Smooth muscle cell (in vitro differentiated cells): ENCODE data around the gene RRAGB. TPM values are rescaled to one million over a fixed set of nuclear protein-coding genes. Genes with fewer than 3 reads are reported as not detected.
"Not testable (repeated sequence)": the region's sequence is repeated elsewhere in the genome, so short reads cannot be mapped to it uniquely, and the experiment has no call there.

ENCODE experiments used
- DNase-seq: peaks from one replicate; lab custom pipeline; 2025; ENCODE audit not compliant: unreplicated experiment; lab: John Stamatoyannopoulos, UW
- H2AFZ ChIP-seq: fragments of 200-600 bp; sonication (generic); 2 replicates; pipeline ENCODE4 v1.6.0; 2016; ENCODE audit warnings: antibody characterized with exemption, low read depth, mild to moderate bottlenecking
- H3F3A ChIP-seq: fragments of 200-600 bp; sonication (generic); 2 replicates; pipeline ENCODE4 v1.6.0; 2017; ENCODE audit warnings: antibody characterized with exemption, low read depth
- H3K27ac ChIP-seq: fragments of 200-600 bp; sonication (generic); 2 replicates; pipeline ENCODE4 v1.5.1; 2016; ENCODE audit warnings: low read depth, mild to moderate bottlenecking
- H3K27me3 ChIP-seq: fragments of 200-600 bp; sonication (generic); 2 replicates; pipeline ENCODE4 v1.6.1; 2016; ENCODE audit warnings: low read depth, mild to moderate bottlenecking
- H3K36me3 ChIP-seq: fragments of 200-600 bp; sonication (generic); 2 replicates; pipeline ENCODE4 v1.5.1; 2016; ENCODE audit warnings: low read depth
- H3K4me1 ChIP-seq: fragments of 200-600 bp; sonication (generic); 2 replicates; pipeline ENCODE4 v1.5.1; 2016; ENCODE audit warnings: low read depth
- H3K4me2 ChIP-seq: fragments of 200-600 bp; sonication (generic); 2 replicates; pipeline ENCODE4 v1.6.0; 2016; ENCODE audit warnings: mild to moderate bottlenecking
- H3K4me3 ChIP-seq: fragments of 200-600 bp; sonication (generic); 2 replicates; pipeline ENCODE4 v1.5.1; 2016; ENCODE audit warnings: mild to moderate bottlenecking
- H3K79me2 ChIP-seq: fragments of 200-600 bp; sonication (generic); 2 replicates; pipeline ENCODE4 v1.6.0; 2016; ENCODE audit warnings: low read depth, mild to moderate bottlenecking
- H3K9ac ChIP-seq: fragments of 200-600 bp; sonication (generic); 2 replicates; pipeline ENCODE4 v1.6.0; 2016; ENCODE audit warnings: low read depth
- H3K9me3 ChIP-seq: fragments of 200-600 bp; sonication (generic); replicated peaks from 2 replicates; pipeline ENCODE4 v1.5.1; 2016; ENCODE audit warnings: low read depth
- H4K20me1 ChIP-seq: fragments of 200-600 bp; sonication (generic); 2 replicates; pipeline ENCODE4 v1.6.0; 2016; ENCODE audit warnings: low read depth
- WGBS: methylation state at CpG from one replicate; pipeline ENCODE4 v1.1.7; 2016; ENCODE audit warnings: low lambda C conversion rate; 5-methylcytosine and 5-hydroxymethylcytosine counted together
- polyA plus RNA-seq: library from polyadenylated mRNA; unstranded; fragments of >200 nt; fragmentation: Nextera tagmentation; extraction: Ambion mirVana; gene quantifications from 2 replicates; pipeline ENCODE4 v1.2.1, GENCODE V29; 2016
- total RNA-seq: library from RNA; depleted of rRNA; stranded (reverse); fragments of >200 nt; gene quantifications from 2 replicates; pipeline ENCODE4 v1.2.3, GENCODE V29; 2014
- TF ChIP-seq, protein P1 (sequence below): fragments of 200-600 bp; sonication (generic); IDR thresholded peaks from 2 replicates; pipeline ENCODE4 v1.5.1; 2017; ENCODE audit warnings: borderline replicate concordance, mild to moderate bottlenecking, antibody characterized with exemption; ENCODE audit not compliant: insufficient read depth, poor library complexity, severe bottlenecking

The RRAGB gene, protein sequence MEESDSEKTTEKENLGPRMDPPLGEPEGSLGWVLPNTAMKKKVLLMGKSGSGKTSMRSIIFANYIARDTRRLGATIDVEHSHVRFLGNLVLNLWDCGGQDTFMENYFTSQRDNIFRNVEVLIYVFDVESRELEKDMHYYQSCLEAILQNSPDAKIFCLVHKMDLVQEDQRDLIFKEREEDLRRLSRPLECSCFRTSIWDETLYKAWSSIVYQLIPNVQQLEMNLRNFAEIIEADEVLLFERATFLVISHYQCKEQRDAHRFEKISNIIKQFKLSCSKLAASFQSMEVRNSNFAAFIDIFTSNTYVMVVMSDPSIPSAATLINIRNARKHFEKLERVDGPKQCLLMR
- total RNA-seq (21.3 TPM in 2 replicates), polyA plus RNA-seq (15.4 and 26.0 TPM in 2 replicates)

DNA sequence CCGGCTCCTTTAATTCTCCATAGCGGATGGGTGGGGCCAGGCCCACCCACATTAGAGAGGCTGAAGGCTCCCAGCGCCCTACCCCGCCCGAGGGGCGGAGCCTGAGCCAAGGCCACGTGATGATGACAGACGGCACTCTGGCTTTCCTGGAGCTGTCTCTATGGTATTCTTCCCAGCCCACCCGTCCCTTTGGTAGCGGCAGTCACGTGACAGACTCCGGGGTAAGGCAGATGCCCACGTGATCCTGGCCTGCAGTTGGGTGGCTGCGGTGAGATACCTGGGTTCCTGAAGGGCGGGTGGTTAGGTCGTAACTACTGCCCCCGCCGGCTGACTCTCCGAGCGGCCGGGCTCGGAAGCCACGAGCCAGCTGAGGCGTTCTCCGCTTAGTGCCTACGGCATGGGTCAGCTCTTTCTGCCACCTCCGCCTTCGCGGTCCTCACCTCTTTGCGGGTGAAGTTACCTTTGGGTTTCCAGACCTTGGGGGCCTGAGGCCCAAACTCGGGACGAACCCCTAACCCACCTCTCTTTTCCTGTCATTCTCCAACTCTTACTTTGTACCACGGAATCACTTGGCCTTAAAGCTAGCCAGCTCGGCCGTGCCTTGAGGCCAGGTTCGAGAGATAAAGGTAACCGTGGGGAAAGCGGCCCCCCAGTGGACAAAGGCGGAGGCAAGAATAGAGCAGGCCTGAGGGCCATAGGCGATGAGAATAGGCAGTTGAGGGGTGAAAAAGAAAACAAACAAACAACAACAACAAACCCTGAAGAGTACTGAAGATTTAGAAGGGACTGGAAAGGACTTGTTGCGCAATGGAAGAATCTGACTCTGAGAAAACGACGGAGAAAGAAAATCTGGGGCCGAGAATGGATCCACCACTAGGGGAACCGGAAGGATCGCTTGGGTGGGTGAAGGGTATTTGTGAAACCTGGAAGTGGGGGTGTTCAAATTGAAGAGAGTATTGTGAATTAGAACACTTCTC is at the start of gene RRAGB:
Gene RRAGB, plus strand, starts transcription at position 229 of the 977 bp plus-strand sequence. Its CDS starts 579 bp downstream, at position 808.
- Histone ChIP-seq H4K20me1 (no peaks in the 10 kb centered on the region), H3K9me3 (no peaks in the 10 kb centered on the region), H3K79me2 (peaks cover 7% of the 10 kb centered on the region), H3K4me2 (peak within 1 kb of the TSS; percentile 90), H3K9ac (peak within 1 kb of the TSS; percentile 84), H3F3A (no peaks in the 10 kb centered on the region), H3K27me3 (no peaks in the 10 kb centered on the region), H3K4me1 (no peaks in the 10 kb centered on the region), H2AFZ (peak within 1 kb of the TSS; percentile 97), H3K36me3 (no peaks in the 10 kb centered on the region), H3K27ac (peak within 1 kb of the TSS; percentile 91), H3K4me3 (peak within 1 kb of the TSS; percentile 70)
- 36% methylated on average over 46 of the region's 46 CpGs for WGBS
- TF ChIP-seq, protein P1, sequence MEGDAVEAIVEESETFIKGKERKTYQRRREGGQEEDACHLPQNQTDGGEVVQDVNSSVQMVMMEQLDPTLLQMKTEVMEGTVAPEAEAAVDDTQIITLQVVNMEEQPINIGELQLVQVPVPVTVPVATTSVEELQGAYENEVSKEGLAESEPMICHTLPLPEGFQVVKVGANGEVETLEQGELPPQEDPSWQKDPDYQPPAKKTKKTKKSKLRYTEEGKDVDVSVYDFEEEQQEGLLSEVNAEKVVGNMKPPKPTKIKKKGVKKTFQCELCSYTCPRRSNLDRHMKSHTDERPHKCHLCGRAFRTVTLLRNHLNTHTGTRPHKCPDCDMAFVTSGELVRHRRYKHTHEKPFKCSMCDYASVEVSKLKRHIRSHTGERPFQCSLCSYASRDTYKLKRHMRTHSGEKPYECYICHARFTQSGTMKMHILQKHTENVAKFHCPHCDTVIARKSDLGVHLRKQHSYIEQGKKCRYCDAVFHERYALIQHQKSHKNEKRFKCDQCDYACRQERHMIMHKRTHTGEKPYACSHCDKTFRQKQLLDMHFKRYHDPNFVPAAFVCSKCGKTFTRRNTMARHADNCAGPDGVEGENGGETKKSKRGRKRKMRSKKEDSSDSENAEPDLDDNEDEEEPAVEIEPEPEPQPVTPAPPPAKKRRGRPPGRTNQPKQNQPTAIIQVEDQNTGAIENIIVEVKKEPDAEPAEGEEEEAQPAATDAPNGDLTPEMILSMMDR: peak; percentile 39
- peak; percentile 53 for DNase-seq

DNA sequence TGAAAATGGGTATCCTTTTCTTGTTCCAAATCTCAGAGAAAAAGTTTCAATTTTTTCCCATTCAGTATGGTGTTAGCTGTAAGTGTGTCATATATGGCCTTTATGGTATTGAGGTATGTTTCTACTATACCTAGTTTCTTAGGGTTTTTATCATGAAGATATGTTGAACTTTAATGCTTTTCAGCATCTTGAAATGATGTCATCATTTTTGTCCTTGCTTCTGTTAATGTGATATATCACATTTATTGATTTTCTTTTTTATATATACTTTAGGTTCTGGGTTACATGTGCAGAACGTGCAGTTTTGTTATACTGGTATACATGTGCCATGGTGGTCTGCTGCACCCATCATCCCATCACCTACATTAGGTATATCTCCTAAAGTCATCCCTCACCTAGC is 49.5 kb upstream of the RRAGB start:
- no peaks in the 10 kb centered on the region for H3F3A ChIP-seq
- H3K27ac ChIP-seq: no peak overlapping the region
- no peak overlapping the region for H3K9ac ChIP-seq
- TF ChIP-seq, protein P1: no peak
- no peaks in the 10 kb centered on the region for H4K20me1 ChIP-seq
- no peaks in the 10 kb centered on the region for H3K36me3 ChIP-seq
- no peaks in the 10 kb centered on the region for H3K27me3 ChIP-seq
- H3K4me3 ChIP-seq: no peak overlapping the region
- no peak overlapping the region for H2AFZ ChIP-seq
- no peaks in the 10 kb centered on the region for H3K79me2 ChIP-seq
- H3K4me1 ChIP-seq: no peaks in the 10 kb centered on the region
- DNase-seq: no peak
- H3K9me3 ChIP-seq: peaks cover 7% of the 10 kb centered on the region
- no peak overlapping the region for H3K4me2 ChIP-seq
- 28% methylated on average over 1 of the region's 1 CpG for WGBS

DNA sequence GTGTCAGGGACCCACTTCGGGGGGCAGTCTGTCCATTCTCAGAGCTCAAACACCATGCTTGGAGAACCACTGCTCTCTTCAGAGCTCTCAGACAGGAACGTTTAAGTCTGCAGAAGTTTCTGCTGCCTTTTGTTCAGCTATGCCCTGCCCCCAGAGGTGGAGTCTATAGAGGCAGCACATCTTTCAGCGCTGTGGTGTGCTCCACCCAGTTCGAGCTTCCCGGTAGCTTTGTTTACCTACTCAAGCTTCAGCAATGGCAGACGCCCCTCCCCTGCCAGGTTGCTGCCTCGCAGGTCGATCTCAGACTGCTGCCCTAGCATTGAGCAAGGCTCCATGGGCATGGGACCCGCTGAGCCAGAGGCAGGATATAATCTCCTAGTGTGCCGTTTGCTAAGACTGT is 29.0 kb upstream of the RRAGB start:
- not testable (repeated sequence) for H3K9ac ChIP-seq, H3K27me3 ChIP-seq, H3K36me3 ChIP-seq, H3K79me2 ChIP-seq, H3K4me2 ChIP-seq, H3K9me3 ChIP-seq, H3K4me3 ChIP-seq, H3F3A ChIP-seq, H3K4me1 ChIP-seq, DNase-seq, H2AFZ ChIP-seq, H3K27ac ChIP-seq, H4K20me1 ChIP-seq
- WGBS: 73% methylated on average over 10 of the region's 10 CpGs
